H9 (cell line): ENCODE data around the gene PPIP5K2. TPM values are rescaled to one million over a fixed set of nuclear protein-coding genes. Genes with fewer than 3 reads are reported as not detected.

Source experiments
- DNase-seq: peaks from one replicate; pipeline ENCODE4 v3.0.0-alpha.2; 2017
- H2AFZ ChIP-seq: one replicate; pipeline ENCODE4 v1.6.1; 2013; ENCODE audit warnings: mild to moderate bottlenecking, low read length, control low read depth, moderate library complexity
- H2AK5ac ChIP-seq: 2 replicates; pipeline ENCODE4 v1.6.1; 2013; ENCODE audit warnings: low read length, control low read depth, mixed read lengths; ENCODE audit not compliant: insufficient read length
- H2BK120ac ChIP-seq: one replicate; pipeline ENCODE4 v1.6.1; 2013; ENCODE audit warnings: low read depth, mild to moderate bottlenecking, low read length, control low read depth, inconsistent platforms; ENCODE audit not compliant: poor library complexity, severe bottlenecking
- H2BK12ac ChIP-seq: 2 replicates; pipeline ENCODE4 v1.6.1; 2013; ENCODE audit warnings: low read length, control low read depth, mixed read lengths, low read depth; ENCODE audit not compliant: insufficient read length
- H2BK15ac ChIP-seq: 2 replicates; pipeline ENCODE4 v1.6.1; 2013; ENCODE audit warnings: low read depth, low read length, control low read depth
- H2BK20ac ChIP-seq: one replicate; pipeline ENCODE4 v1.6.1; 2013; ENCODE audit warnings: low read depth, mild to moderate bottlenecking, low read length, control low read depth, inconsistent platforms; ENCODE audit not compliant: poor library complexity, severe bottlenecking
- H2BK5ac ChIP-seq: 2 replicates; pipeline ENCODE4 v1.6.1; 2013; ENCODE audit warnings: low read length, control low read depth, mixed read lengths; ENCODE audit not compliant: insufficient read length
- H3K14ac ChIP-seq: 2 replicates; pipeline ENCODE4 v1.6.1; 2013; ENCODE audit warnings: low read length, control low read depth; ENCODE audit not compliant: insufficient read depth
- H3K18ac ChIP-seq: 2 replicates; pipeline ENCODE4 v1.6.1; 2013; ENCODE audit warnings: low read depth, mild to moderate bottlenecking, mixed read lengths, low read length, control low read depth; ENCODE audit not compliant: insufficient read length
- H3K23ac ChIP-seq: 2 replicates; pipeline ENCODE4 v1.6.1; 2013; ENCODE audit warnings: low read length, control low read depth, mixed read lengths, low read depth; ENCODE audit not compliant: insufficient read length
- H3K23me2 ChIP-seq: 2 replicates; pipeline ENCODE4 v1.6.1; 2013; ENCODE audit warnings: low read depth, mild to moderate bottlenecking, mixed read lengths, low read length, control low read depth; ENCODE audit not compliant: insufficient read length, poor library complexity, severe bottlenecking
- H3K27ac ChIP-seq: 2 replicates; pipeline ENCODE4 v1.5.1; 2013; ENCODE audit warnings: low read length, control low read depth, mixed read lengths, low read depth; ENCODE audit not compliant: insufficient read length
- H3K27me3 ChIP-seq: 2 replicates; pipeline ENCODE4 v1.6.1; 2013; ENCODE audit warnings: low read length, control low read depth, inconsistent platforms; ENCODE audit not compliant: insufficient read depth
- H3K4ac ChIP-seq: 2 replicates; pipeline ENCODE4 v1.6.1; 2013; ENCODE audit warnings: low read depth, mild to moderate bottlenecking, control low read depth, inconsistent platforms, low read length, moderate library complexity
- H3K4me1 ChIP-seq: 2 replicates; pipeline ENCODE4 v1.6.1; 2013; ENCODE audit warnings: low read length, control low read depth, inconsistent platforms; ENCODE audit not compliant: insufficient read depth
- H3K4me2 ChIP-seq: 2 replicates; pipeline ENCODE4 v1.6.1; 2013; ENCODE audit warnings: low read length, control low read depth, mixed read lengths; ENCODE audit not compliant: insufficient read length, insufficient read depth
- H3K56ac ChIP-seq: 2 replicates; pipeline ENCODE4 v1.6.1; 2013; ENCODE audit warnings: low read depth, mild to moderate bottlenecking, mixed read lengths, low read length, control low read depth; ENCODE audit not compliant: insufficient read length
- H3K79me1 ChIP-seq: 2 replicates; pipeline ENCODE4 v1.6.1; 2013; ENCODE audit warnings: low read depth, mild to moderate bottlenecking, moderate library complexity, low read length, control low read depth, inconsistent platforms; ENCODE audit not compliant: insufficient read depth, poor library complexity, severe bottlenecking
- H3K79me2 ChIP-seq: 2 replicates; pipeline ENCODE4 v1.6.1; 2013; ENCODE audit warnings: low read length, control low read depth, inconsistent platforms; ENCODE audit not compliant: insufficient read depth
- H3K9ac ChIP-seq: 2 replicates; pipeline ENCODE4 v1.6.1; 2013; ENCODE audit warnings: low read length, control low read depth, mixed read lengths; ENCODE audit not compliant: insufficient read length; ENCODE audit errors: extremely low read depth
- H3K9me3 ChIP-seq: one replicate; pipeline ENCODE4 v1.6.1; 2013; ENCODE audit warnings: low read depth, low read length, inconsistent platforms; ENCODE audit not compliant: control insufficient read depth
- H3T11ph ChIP-seq: one replicate; pipeline ENCODE4 v1.6.1; 2013; ENCODE audit warnings: mild to moderate bottlenecking, low read length, control low read depth, inconsistent platforms
- H4K20me1 ChIP-seq: one replicate; pipeline ENCODE4 v1.6.1; 2013; ENCODE audit not compliant: control insufficient read depth, insufficient read length, insufficient read depth
- H4K5ac ChIP-seq: 2 replicates; pipeline ENCODE4 v1.6.1; 2013; ENCODE audit warnings: low read depth, mild to moderate bottlenecking, mixed read lengths, low read length, control low read depth; ENCODE audit not compliant: insufficient read length
- H4K8ac ChIP-seq: replicated peaks from 2 replicates; pipeline ENCODE4 v1.6.1; 2013; ENCODE audit warnings: low read length, control low read depth, mixed read lengths, low read depth; ENCODE audit not compliant: insufficient read length
- H4K91ac ChIP-seq: 2 replicates; pipeline ENCODE4 v1.6.1; 2013; ENCODE audit warnings: low read depth, mild to moderate bottlenecking, moderate library complexity, mixed read lengths, low read length, control low read depth; ENCODE audit not compliant: insufficient read length
- H3K27ac Mint-ChIP-seq, 3 experiments: 2 replicates in 2 of 3; 3 replicates in 1 of 3; pipeline ENCODE4 v1.8.0; 2020 to 2021; ENCODE audit warnings: mixed read lengths in 3 of 3, mild to moderate bottlenecking in 1 of 3, moderate library complexity in 1 of 3
- H3K27me3 Mint-ChIP-seq: 2 replicates; pipeline ENCODE4 v1.8.0; 2021; ENCODE audit warnings: low read depth, mild to moderate bottlenecking, moderate library complexity, mixed read lengths
- H3K36me3 Mint-ChIP-seq, 3 experiments: 2 replicates in 2 of 3; 3 replicates in 1 of 3; pipeline ENCODE4 v1.8.0; 2020 to 2021; ENCODE audit warnings: low read depth in 3 of 3, mixed read lengths in 3 of 3; ENCODE audit not compliant: insufficient read depth in 1 of 3
- H3K4me1 Mint-ChIP-seq, 2 experiments: 2 replicates each; pipeline ENCODE4 v1.8.0; 2020; ENCODE audit warnings: mixed read lengths in 2 of 2
- H3K4me3 Mint-ChIP-seq, 2 experiments: 2 replicates in 1 of 2; 3 replicates in 1 of 2; pipeline ENCODE4 v1.8.0; 2020 to 2021; ENCODE audit warnings: mild to moderate bottlenecking in 2 of 2, mixed read lengths in 2 of 2, moderate library complexity in 1 of 2
- H3K9me3 Mint-ChIP-seq, 2 experiments: 2 replicates in 1 of 2; 3 replicates in 1 of 2; pipeline ENCODE4 v1.8.0; 2020; ENCODE audit warnings: mild to moderate bottlenecking in 2 of 2, mixed read lengths in 2 of 2, moderate library complexity in 1 of 2
- WGBS: extraction: QIAGEN DNeasy Blood & Tissue Kit; methylation state at CpG from one replicate; pipeline ENCODE4 v1.1.7; 2013; ENCODE audit warnings: missing lambda C conversion rate, low lambda C conversion rate, mixed read lengths; ENCODE audit not compliant: insufficient read length; ENCODE audit errors: extremely low coverage; 5-methylcytosine and 5-hydroxymethylcytosine counted together
- total RNA-seq: library from RNA; stranded (reverse); gene quantifications from 2 replicates; pipeline ENCODE4 v1.2.1, GENCODE V29; 2021
- TF ChIP-seq, protein P1 (sequence below): fragments of 200-600 bp; sonication (generic); conservative IDR thresholded peaks from 3 replicates; pipeline ENCODE4 v1.8.0; 2021; ENCODE audit warnings: antibody characterized with exemption, mild to moderate bottlenecking

Gene PPIP5K2
- total RNA-seq, 1 experiment from 2014 or later, result 43.8 TPM

- Histone ChIP-seq H3K23ac (no peak overlapping the region), H3K23me2 (no peaks in the 10 kb centered on the region), H4K91ac (no peak overlapping the region), H3K27ac (no peak overlapping the region), H2AK5ac (no peak overlapping the region), H2BK20ac (no peak overlapping the region), H3K9me3 (no peaks in the 10 kb centered on the region), H3K14ac (no peak overlapping the region), H3K56ac (no peak overlapping the region), H3K9ac (no peak overlapping the region), H4K20me1 (no peaks in the 10 kb centered on the region), H3K4ac (no peak overlapping the region), H3K27me3 (no peaks in the 10 kb centered on the region), H4K5ac (no peak overlapping the region), H2BK5ac (no peak overlapping the region), H2BK12ac (no peak overlapping the region), H2BK15ac (no peak overlapping the region), H3K79me2 (no peaks in the 10 kb centered on the region), H2AFZ (no peak overlapping the region), H3K79me1 (no peaks in the 10 kb centered on the region), H3K18ac (no peak overlapping the region), H4K8ac (no peak overlapping the region), H3K4me1 (no peaks in the 10 kb centered on the region), H3K4me2 (no peak overlapping the region), H2BK120ac (no peak overlapping the region), H3T11ph (no peak overlapping the region)
- Mint-ChIP-seq H3K9me3 (no peaks in the 10 kb centered on the region), H3K4me1 (peaks cover 4% of the 10 kb centered on the region in 2 experiments; a peak in 2 of 4 replicates), H3K27ac (no peak overlapping the region), H3K27me3 (no peaks in the 10 kb centered on the region; the same call in 1 of the 2 replicates), H3K4me3 (no peak overlapping the region), H3K36me3 (no peaks in the 10 kb centered on the region)
- no CpG with 5 or more reads among the region's 1 CpG for WGBS
- TF ChIP-seq, protein P1, sequence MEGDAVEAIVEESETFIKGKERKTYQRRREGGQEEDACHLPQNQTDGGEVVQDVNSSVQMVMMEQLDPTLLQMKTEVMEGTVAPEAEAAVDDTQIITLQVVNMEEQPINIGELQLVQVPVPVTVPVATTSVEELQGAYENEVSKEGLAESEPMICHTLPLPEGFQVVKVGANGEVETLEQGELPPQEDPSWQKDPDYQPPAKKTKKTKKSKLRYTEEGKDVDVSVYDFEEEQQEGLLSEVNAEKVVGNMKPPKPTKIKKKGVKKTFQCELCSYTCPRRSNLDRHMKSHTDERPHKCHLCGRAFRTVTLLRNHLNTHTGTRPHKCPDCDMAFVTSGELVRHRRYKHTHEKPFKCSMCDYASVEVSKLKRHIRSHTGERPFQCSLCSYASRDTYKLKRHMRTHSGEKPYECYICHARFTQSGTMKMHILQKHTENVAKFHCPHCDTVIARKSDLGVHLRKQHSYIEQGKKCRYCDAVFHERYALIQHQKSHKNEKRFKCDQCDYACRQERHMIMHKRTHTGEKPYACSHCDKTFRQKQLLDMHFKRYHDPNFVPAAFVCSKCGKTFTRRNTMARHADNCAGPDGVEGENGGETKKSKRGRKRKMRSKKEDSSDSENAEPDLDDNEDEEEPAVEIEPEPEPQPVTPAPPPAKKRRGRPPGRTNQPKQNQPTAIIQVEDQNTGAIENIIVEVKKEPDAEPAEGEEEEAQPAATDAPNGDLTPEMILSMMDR, result no peak
- DNase-seq, result no peak
Observed at GRCh38 chr5:103228588-103228987, 108.5 kb downstream of the PPIP5K2 start.
